Psoas muscle (tissue), 8 donors: ENCODE results near the gene CERKL. TPM values are rescaled to one million over a fixed set of nuclear protein-coding genes. Genes with fewer than 3 reads are reported as not detected.

Experiments
- ATAC-seq, 4 donors: fragments of 200-7000 bp; cut with Tn5 transposase; one replicate each; pipeline ENCODE4 v1.9.1; 2020; ENCODE audit warnings: moderate library complexity in 3 of 4, mild to moderate bottlenecking in 2 of 4
- DNase-seq, 2 donors: peaks; one replicate each; pipeline ENCODE4 v3.0.0-alpha.2; 2020
- H3K27ac ChIP-seq: fragments of 200-600 bp; one replicate; pipeline ENCODE4 v1.8.0; 2022
- H3K27me3 ChIP-seq, 3 donors: fragments of 200-600 bp in 1 of 3; one replicate each; pipeline versions ENCODE4 v1.6.1 to v1.8.0; 2013 to 2022; ENCODE audit warnings: low read length in 2 of 3, mild to moderate bottlenecking in 2 of 3, moderate library complexity in 1 of 3; ENCODE audit not compliant: insufficient read depth in 3 of 3
- H3K36me3 ChIP-seq, 2 donors: fragments of 200-600 bp in 1 of 2; one replicate each; pipeline versions ENCODE4 v1.6.1 to v1.8.0; 2013 to 2022; ENCODE audit warnings: low read depth in 1 of 2, mild to moderate bottlenecking in 1 of 2, moderate library complexity in 1 of 2; ENCODE audit not compliant: insufficient read depth in 1 of 2
- H3K4me1 ChIP-seq: fragments of 200-600 bp; one replicate; pipeline ENCODE4 v1.8.0; 2022
- H3K4me3 ChIP-seq: fragments of 200-600 bp; one replicate; pipeline ENCODE4 v1.8.0; 2022; ENCODE audit warnings: mild to moderate bottlenecking
- H3K9me3 ChIP-seq: fragments of 200-600 bp; one replicate; pipeline ENCODE4 v1.8.0; 2022
- WGBS, 3 donors: extraction: QIAGEN DNeasy Blood & Tissue Kit; methylation state at CpG; one replicate each; pipeline versions ENCODE4 v1.1.6 to v1.1.7; 2013; 5-methylcytosine and 5-hydroxymethylcytosine counted together
- intact Hi-C, 2 donors: fragments of 100-400 bp; cut with DNase I; formaldehyde crosslinking; loops; one replicate each; pipeline versions ENCODE4 v1.11.0 to v1.14.2; 2022
- polyA plus RNA-seq, 3 donors: library from polyadenylated mRNA; stranded (reverse); fragments of 200-250 nt; gene quantifications; one replicate each; pipeline ENCODE4 v1.2.3, GENCODE V29; 2013
- total RNA-seq, 4 donors: library from RNA; stranded (reverse); fragmentation: NEBNext Ultra II Directional in 2 of 4; extraction: Animal tissue kit (Norgen Biotek cat#: 25700) in 2 of 4; gene quantifications; one replicate each; pipeline versions ENCODE4 v1.2.1 to v1.2.4, GENCODE V29; 2021 to 2023
- TF ChIP-seq, protein P1 (sequence below): fragments of 200-600 bp; IDR thresholded peaks from one replicate; pipeline ENCODE4 v1.8.0; 2022; ENCODE audit warnings: antibody characterized with exemption
- donor health status: healthy with polysubstance abuse.
- donor health status: DM: no; HTN: no; CAD: no; lungs with moderate emphysema.
- donor health status: Bipolar disorder and iron deficiency.
- donor health status: healthy.
- donor health status: DM: yes; HTN: yes; CAD: no.
- donor health status: DM: no; HTN: no; CAD: no.
- donor health status: DM: no; HTN: no; CAD: no.
- donor health status: DM: yes; HTN: yes; CAD: no.

Gene CERKL
- total and polyA plus RNA-seq, 7 donors = not detected

GRCh38 chr2:181639686-181640085 lies 17.2 kb downstream of the CERKL start:
- intact Hi-C loops = no loop called here
- WGBS, 3 donors = 0 to 45% (median 35%) methylated on average over 1 of the region's 1 CpG

DNA sequence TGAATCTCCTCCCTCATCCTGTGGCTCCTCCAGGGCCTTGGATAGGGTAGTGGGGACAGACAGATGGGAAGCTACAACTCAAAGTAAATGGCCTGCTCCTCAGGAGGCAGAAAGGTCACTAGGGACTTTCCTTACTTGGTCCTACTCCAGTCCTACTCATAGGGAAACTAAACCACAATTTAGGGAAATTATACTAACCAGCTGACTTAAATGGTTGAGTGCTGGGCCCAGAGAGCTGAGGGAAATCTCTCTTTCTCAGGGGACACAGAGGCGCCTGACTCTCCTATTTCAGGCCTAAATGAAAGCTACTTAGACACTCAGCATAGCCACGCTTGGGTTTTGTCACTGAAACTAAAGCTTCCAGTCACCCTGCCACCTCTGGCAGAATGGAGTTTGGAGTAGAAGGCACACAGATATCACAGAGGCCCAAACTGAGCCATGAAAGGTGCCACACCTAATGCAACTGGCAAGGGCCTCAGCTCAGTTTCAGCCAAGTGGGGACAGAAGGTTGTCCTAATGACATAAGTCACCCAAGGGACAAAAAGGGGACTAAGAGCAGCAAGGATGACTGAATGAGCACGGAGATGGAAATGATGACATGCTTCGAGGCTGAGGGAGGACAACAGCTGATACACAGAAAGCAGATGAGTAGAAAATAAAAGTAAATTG lies 24.0 kb downstream of the CERKL start:
- H3K4me3 ChIP-seq = no peak overlapping the region
- TF ChIP-seq, protein P1, sequence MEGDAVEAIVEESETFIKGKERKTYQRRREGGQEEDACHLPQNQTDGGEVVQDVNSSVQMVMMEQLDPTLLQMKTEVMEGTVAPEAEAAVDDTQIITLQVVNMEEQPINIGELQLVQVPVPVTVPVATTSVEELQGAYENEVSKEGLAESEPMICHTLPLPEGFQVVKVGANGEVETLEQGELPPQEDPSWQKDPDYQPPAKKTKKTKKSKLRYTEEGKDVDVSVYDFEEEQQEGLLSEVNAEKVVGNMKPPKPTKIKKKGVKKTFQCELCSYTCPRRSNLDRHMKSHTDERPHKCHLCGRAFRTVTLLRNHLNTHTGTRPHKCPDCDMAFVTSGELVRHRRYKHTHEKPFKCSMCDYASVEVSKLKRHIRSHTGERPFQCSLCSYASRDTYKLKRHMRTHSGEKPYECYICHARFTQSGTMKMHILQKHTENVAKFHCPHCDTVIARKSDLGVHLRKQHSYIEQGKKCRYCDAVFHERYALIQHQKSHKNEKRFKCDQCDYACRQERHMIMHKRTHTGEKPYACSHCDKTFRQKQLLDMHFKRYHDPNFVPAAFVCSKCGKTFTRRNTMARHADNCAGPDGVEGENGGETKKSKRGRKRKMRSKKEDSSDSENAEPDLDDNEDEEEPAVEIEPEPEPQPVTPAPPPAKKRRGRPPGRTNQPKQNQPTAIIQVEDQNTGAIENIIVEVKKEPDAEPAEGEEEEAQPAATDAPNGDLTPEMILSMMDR = no peak
- intact Hi-C loops = no loop called here
- WGBS, 3 donors = 61 to 73% (median 71%) methylated on average over 4 of the region's 4 CpGs
- H3K4me1 ChIP-seq = no peaks in the 10 kb centered on the region
- no peak for DNase-seq
- no peak for ATAC-seq
- no peaks in the 10 kb centered on the region for H3K36me3 ChIP-seq
- H3K9me3 ChIP-seq = no peaks in the 10 kb centered on the region
- H3K27ac ChIP-seq = no peak overlapping the region
- no peaks in the 10 kb centered on the region for H3K27me3 ChIP-seq

More at GRCh38 chr2:181639686-181640085, 17.2 kb downstream of the CERKL start:
- H3K36me3 ChIP-seq = no peaks in the 10 kb centered on the region
- H3K4me3 ChIP-seq = no peak overlapping the region
- DNase-seq (no peak), ATAC-seq (no peak)
- H3K4me1 ChIP-seq = no peaks in the 10 kb centered on the region
- H3K27me3 ChIP-seq = peaks cover 0 to 5% (median 0%) of the 10 kb centered on the region in 3 donors
- H3K27ac ChIP-seq = no peak overlapping the region
- H3K9me3 ChIP-seq = no peaks in the 10 kb centered on the region
- TF ChIP-seq, protein P1 = no peak

DNA sequence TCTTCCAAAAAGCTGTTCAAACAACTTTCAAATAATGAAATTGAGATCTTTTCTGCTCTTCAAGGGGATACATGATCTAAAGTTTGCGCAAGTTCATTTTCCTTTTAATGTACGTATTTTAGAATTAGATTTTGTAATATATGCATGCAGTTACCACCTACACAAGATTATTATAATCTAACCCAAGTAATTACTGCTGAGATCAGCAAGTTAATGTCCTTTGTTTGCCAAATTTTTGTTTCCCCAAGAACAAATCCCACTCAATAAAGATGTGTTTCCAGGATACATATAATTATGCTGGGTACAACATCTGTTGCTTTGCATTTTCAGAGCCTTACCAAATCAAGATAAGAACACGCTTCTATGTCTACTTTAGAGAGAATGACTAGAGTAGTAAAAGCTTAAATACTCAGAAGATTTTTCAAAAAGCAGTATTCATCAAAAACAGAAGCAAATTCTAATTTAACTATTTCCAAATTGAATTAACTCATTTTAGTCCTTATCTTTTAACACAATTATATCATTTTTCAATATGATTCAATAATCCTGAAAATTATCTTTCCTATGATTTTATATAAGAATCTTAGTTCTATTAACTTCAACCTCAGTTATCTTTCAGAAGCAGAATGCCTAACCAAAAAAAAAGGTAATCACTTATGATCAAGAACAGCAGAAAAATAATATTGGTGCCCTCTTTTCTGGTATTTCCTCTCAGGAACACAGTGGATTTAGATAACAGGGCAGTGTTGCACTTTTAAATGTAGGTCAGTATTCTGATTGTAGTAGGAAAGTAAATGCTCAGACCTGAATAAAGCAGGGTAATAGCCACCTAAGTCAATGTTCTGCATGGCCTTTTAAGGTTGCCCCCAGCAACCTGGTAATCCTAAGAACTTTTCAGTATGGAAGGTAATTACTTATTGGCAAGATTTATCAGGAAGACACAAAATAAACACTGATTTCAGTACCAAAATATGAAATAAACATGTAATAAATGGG lies 28.0 kb downstream of the CERKL start:
- intact Hi-C loops = no loop called here
- H3K4me1 ChIP-seq = no peaks in the 10 kb centered on the region
- DNase-seq = no peak
- TF ChIP-seq, protein P1 = no peak
- no peak overlapping the region for H3K4me3 ChIP-seq
- WGBS, 3 donors = 79 to 82% (median 82%) methylated on average over 3 of the region's 3 CpGs
- no peaks in the 10 kb centered on the region for H3K36me3 ChIP-seq
- no peak overlapping the region for H3K27ac ChIP-seq
- H3K27me3 ChIP-seq = no peaks in the 10 kb centered on the region
- no peak for ATAC-seq
- no peaks in the 10 kb centered on the region for H3K9me3 ChIP-seq

- no peaks in the 10 kb centered on the region for H3K36me3 ChIP-seq
- DNase-seq = no peak
- intact Hi-C loops = no loop called here
Measured at GRCh38 chr2:181627545-181627944, 29.4 kb downstream of the CERKL start.

More at GRCh38 chr2:181627545-181627944, 29.4 kb downstream of the CERKL start:
- Histone ChIP-seq H3K4me3 (no peak overlapping the region), H3K27ac (no peak overlapping the region), H3K4me1 (no peaks in the 10 kb centered on the region), H3K27me3 (no peaks in the 10 kb centered on the region), H3K9me3 (no peaks in the 10 kb centered on the region)
- TF ChIP-seq, protein P1 = no peak
- no peak for ATAC-seq
- WGBS, 3 donors = 85 to 89% (median 89%) methylated on average over 3 of the region's 3 CpGs
